GM15510 (cell line): ENCODE measurements around the gene LRRN4CL.

Source experiments
- POLR2A ChIP-seq: IDR thresholded peaks from 3 replicates; pipeline ENCODE4 v1.6.1; 2011; ENCODE audit warnings: borderline replicate concordance; ENCODE audit not compliant: insufficient read length; ENCODE audit errors: extremely low read depth

Gene LRRN4CL

GRCh38 chr11:62689421-62690183 lies at the start of gene LRRN4CL:
Gene LRRN4CL, minus strand, starts transcription at chr11:62689530. Its CDS starts 1,022 bp downstream, at chr11:62688508.
- TF ChIP-seq POLR2A = no peak

GRCh38 chr11:62737196-62737595 lies 47.9 kb upstream of the LRRN4CL start:
- TF ChIP-seq POLR2A = no peak

DNA sequence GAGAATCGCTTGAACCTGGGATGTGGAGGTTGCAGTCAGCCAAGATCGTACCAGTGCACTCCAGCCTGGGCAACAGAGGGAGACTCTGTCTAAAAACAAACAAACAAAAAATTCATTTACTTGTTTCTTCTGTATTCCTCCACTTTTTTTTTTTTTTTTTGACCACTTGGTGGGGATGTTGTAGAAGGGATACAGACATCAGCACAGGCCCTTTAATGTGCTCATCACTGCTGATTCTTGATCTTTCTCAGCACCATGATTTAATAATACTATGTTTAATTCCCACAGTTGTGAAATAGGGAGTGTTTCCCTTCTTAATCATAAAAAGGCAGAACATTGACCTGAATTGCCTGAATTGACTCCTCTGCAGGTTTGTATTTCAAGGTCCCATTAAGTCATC lies 43.5 kb upstream of the LRRN4CL start:
- TF ChIP-seq POLR2A = no peak

DNA sequence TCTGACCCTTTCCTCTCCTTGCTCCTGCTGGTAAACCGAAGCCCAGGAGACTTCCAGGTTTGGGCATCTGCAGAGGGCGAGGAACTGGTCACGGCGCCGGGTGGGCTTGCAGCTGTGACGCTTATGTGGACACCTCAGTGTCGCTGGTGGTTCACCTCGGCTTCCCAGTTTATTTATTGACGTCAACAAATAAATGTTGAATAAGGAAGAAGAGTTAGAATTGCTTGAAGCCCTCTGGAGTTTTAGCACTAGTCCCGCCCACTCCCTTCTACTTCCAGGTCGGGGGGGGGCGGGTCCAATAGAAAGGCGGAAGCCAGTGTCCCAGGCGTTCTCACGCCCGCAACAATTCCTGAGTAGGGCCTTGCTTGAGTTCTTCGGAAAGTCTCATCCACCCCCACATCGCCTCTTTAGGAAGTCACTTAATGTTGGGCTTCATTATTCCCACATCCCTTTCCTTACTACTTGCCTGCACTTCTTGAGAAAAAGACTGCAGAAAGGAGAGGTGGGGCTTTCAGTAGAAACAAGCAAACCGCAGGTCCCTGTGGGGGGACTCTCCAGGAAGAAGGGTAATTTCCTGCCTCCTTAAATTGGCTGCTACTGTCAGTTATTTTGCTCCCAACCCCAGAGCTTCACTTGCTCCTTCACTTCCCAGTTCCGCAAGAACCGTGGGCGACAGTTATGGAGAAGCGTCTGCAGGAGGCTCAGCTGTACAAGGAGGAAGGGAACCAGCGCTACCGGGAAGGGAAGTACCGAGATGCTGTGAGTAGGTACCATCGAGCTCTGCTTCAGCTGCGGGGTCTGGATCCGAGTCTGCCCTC lies 39.0 kb upstream of the LRRN4CL start, which contains the start of gene TTC9C:
TSS of gene TTC9C (plus strand) at position 316 of the 818 bp plus-strand sequence. CDS start at position 679, 363 bp downstream.
- peak; percentile 65 for TF ChIP-seq POLR2A

DNA sequence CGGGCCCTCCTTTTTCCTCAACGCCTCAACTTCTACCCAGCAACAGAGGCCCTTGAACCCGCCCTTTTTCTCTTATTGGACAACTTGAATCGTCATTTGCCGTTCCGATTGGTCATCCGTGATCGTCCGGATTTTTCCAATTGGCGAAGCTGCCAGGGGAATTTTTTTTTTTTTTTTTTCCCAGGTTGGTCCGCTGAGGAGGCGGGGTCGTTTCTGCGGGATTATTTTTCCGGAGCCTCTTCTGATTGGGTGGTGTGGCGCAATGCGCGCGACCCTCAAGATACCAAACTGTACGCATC lies 38.5 kb upstream of the LRRN4CL start:
- TF ChIP-seq POLR2A = no peak

GRCh38 chr11:62727165-62727871 lies 38.0 kb upstream of the LRRN4CL start, which contains the start of gene HNRNPUL2:
Gene HNRNPUL2, minus strand, starts transcription at chr11:62727457. Its CDS starts 301 bp downstream, at chr11:62727156.
- peak; percentile 94 for TF ChIP-seq POLR2A

- TF ChIP-seq POLR2A = no peak
These were observed 37.5 kb upstream of the LRRN4CL start for GRCh38 chr11:62726915-62727164.

DNA sequence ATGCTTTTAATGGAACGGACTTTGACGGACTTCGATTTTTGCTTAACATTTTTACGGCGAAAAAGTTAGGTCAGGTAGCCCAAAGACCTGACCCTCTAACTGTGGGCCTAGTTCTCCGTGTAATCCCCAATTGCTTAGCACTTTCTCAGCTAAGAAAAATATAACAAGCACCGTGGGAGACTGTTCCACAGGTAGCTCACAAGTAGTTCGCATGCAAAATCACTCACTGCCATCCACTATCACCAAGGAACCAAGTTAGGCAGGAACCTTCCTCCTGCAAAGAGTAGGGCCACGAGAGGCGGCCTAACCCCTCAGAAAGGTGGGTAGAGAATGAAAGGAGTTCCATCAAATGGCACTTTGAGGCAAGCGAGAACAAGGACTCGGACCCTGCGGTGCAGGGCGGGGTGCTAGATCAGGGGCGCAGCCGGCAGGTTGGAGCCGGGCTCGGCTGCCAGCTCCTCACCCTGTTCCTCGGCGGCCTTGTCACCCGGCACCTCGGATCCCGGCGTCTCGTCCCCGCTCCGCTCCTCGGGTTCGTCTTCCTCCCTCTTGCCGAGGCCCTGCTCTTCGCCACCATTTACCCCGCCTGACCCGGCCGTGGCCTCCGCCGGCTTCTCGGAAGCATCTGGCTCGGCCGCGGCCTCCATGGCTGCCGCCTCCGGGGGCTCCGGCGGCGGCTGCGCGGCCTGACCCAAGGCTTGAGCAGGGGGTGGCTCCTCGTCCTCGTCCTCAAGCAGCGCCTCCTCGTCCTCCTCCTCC lies 37.0 kb upstream of the LRRN4CL start:
- TF ChIP-seq POLR2A = no peak

GRCh38 chr11:62725646-62726045 lies 36.3 kb upstream of the LRRN4CL start:
- TF ChIP-seq POLR2A = no peak

GRCh38 chr11:62724171-62724570 lies 34.8 kb upstream of the LRRN4CL start:
- no peak for TF ChIP-seq POLR2A

DNA sequence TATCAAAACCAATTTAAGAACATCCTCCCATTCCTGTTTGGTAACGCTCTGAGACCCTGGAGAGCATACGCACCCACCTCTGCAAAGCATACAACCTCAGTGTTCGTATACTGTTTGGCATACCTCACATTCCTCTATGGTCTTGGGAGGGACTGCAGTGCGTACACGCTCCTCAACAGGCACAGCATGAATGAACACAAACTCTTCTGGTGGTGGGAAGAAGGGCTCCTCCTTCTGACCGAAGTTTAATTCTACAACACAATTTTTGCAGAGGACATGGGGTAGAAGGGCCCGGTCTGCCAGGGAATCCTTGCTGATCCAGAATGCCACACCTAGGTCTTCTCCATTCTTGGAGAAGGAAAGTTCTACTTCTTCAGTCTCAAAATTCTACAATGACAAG lies 32.7 kb upstream of the LRRN4CL start:
- TF ChIP-seq POLR2A = no peak

DNA sequence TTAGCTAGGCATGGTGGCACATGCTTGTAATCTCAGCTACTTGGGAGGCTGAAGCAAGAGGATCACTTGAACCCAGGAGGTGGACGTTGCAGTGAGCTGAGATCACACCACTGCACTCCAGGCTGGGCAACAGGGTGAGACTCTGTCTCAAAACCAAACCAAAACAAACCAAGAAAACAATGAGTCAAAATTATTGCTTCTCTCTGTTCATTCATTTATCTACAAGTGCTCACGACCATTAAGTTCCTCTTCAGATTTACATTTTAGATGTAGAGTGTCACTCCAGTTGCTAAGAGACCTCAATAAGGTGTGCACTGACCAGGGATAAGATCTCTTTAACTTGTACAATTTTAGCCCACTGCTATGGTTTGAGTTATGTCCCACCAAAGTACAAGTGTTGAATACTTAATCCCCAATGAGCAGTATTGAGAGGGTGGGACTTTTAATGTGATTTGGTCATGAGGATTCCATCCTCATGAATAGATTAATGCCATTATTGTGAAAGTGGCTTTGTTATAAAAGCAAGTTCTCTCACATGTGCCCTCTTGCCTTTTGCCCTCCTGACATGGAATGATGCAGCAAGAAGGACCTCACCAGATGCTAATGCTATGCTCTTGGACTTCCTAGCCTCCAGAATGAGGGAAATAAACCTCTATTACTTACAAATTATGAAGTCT lies 30.1 kb upstream of the LRRN4CL start:
- TF ChIP-seq POLR2A = no peak

DNA sequence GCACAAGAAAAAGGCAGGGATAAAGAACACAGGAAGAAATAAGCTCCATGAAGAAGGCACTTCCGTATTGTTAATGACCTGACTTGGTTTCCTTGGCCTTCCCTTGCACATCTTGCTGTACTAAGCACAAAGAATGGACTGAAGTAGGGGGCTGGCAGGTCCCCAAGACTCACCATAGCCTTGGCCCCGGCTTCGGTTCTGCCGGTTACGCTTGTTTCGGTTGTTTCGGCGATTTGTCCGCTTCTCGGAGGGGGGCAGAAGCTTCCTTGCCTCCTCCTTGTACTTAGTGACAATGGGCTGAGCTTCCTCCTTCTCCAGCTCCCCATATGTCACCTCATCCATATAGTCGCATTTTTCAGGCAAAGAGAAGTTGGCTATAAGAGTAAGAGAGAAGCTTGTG lies 27.5 kb upstream of the LRRN4CL start:
- no peak for TF ChIP-seq POLR2A

GRCh38 chr11:62716206-62716605 lies 26.9 kb upstream of the LRRN4CL start:
- TF ChIP-seq POLR2A = no peak
